Activated CD4-positive, alpha-beta T cell treated with anti-CD3 and anti-CD28 coated beads for 36 hours (primary cell): ENCODE results near the gene GP1BA. TPM values are rescaled to one million over a fixed set of nuclear protein-coding genes. Genes with fewer than 3 reads are reported as not detected.
"Not testable (repeated sequence)": the region's sequence is repeated elsewhere in the genome, so short reads cannot be mapped to it uniquely, and the experiment has no call there.

Source experiments
- ATAC-seq: fragments of 200-7000 bp; cut with Tn5 transposase; one replicate; pipeline ENCODE4 v1.10.0; 2021; ENCODE audit warnings: mild to moderate bottlenecking, moderate library complexity
- CTCF ChIA-PET: fragments of 350-600 bp; sonication (Branson Sonifier 250); formaldehyde crosslinking; loops from one replicate; lab custom pipeline; 2021; ENCODE audit warnings: antibody characterized with exemption; lab: Charles Lee
- POLR2A ChIA-PET: fragments of 350-600 bp; sonication (Branson Sonifier 250); formaldehyde crosslinking; loops from one replicate; lab custom pipeline; 2021; ENCODE audit warnings: antibody characterized with exemption, inconsistent platforms; lab: Charles Lee
- DNase-seq: peaks from one replicate; pipeline ENCODE4 v3.0.0-alpha.2; 2020
- H3K27ac Mint-ChIP-seq: one replicate; pipeline ENCODE4 v1.8.0; 2021; ENCODE audit warnings: mixed read lengths
- H3K27me3 Mint-ChIP-seq: one replicate; pipeline ENCODE4 v1.8.0; 2021; ENCODE audit warnings: mixed read lengths
- H3K36me3 Mint-ChIP-seq: one replicate; pipeline ENCODE4 v1.8.0; 2021; ENCODE audit warnings: low read depth, mixed read lengths
- H3K4me1 Mint-ChIP-seq: one replicate; pipeline ENCODE4 v1.8.0; 2021; ENCODE audit warnings: mixed read lengths
- H3K4me3 Mint-ChIP-seq: one replicate; pipeline ENCODE4 v1.8.0; 2021; ENCODE audit warnings: mild to moderate bottlenecking, moderate library complexity, mixed read lengths
- H3K9me3 Mint-ChIP-seq: one replicate; pipeline ENCODE4 v1.8.0; 2021; ENCODE audit warnings: low read depth, mixed read lengths
- intact Hi-C, 2 experiments: fragments of 100-400 bp; cut with DNase I in 1 of 2; cut with micrococcal nuclease in 1 of 2; formaldehyde crosslinking; loops; one replicate each; pipeline versions ENCODE4 v1.14.2 to v1.15.1; 2022 to 2024; cut with DNase I, micrococcal nuclease
- total RNA-seq, 2 experiments: library from RNA; stranded (reverse); gene quantifications; one replicate each; pipeline ENCODE4 v1.2.3, GENCODE V29; 2021

GP1BA gene
- total RNA-seq, 2 experiments from 2014 or later: not detected

DNA sequence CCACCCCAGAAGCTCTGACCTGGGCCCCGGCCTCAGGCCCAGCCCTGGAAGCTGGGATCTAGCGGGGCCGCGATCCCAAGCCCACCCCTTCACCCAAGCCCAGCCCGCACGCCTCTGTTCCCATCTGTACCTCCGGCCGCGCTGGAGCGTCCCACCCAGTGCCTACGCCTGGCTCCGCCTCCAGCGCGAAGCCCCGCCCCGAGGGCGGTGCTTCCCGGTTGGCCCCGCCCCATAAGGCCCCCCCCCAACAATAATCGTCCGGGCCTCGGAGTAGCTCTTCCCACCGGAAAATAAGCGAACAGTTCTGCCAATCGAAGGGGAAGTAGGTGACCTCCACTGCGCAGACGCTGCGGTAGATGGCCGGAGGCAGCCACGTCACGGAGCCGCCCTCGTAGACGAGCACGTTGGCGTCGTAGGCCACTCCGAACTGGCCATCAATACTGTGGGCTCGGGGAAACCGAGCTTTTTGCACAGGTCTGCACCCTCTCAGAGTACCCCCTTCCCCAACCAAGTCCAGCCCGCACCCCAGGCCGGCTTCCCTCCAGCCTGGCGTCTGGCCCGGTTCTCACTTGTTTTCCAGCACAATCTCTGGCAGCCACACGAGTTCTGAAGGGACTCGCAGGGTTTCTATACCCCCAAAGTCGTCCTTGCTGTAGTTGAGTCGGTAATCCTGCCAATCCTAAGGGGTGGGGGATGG, 30.3 kb upstream of the GP1BA start:
- intact Hi-C loops: loop anchor here (2.0 to 5.0 kb wide), 4 partner anchors 65 to 536 kb away; partner anchors contain the start of genes C1QBP (in 1 of the 2), GLTPD2 (in 1 of the 2), SPAG7 (in 1 of the 2) and VMO1 (in 1 of the 2)
- ChIA-PET CTCF (interaction anchor here (0.7 to 1.2 kb wide), 4 partner anchors 65 to 165 kb away, joined by 3 read pairs; no protein-coding TSS in a partner anchor), POLR2A (no interaction called here)
- Mint-ChIP-seq H3K9me3 (no peaks in the 10 kb centered on the region), H3K4me3 (peak overlapping the region; percentile 90), H3K27ac (no peak overlapping the region), H3K36me3 (peaks cover 5% of the 10 kb centered on the region), H3K27me3 (no peaks in the 10 kb centered on the region), H3K4me1 (peaks cover 26% of the 10 kb centered on the region)
- ATAC-seq: no peak
- peak; percentile 42 for DNase-seq

DNA sequence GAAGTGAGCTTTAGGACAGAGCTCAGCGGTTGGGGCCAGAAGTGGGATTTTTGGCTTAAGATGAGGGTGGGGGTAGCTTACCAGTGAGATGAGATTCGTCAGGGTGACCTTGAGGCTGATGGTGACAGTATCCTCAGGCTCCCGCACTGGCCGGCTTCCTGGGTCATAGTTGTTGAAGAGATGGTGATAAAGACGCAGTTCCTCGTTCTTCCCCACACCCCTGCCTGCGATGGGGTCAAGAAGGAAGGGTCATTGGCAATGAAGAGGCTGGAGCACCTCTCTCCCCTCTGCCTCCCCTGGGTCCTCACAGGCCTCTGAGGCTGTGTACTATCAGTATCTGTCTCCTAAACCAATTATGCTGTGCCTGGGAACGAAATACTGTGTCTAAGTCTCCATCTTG, 29.5 kb upstream of the GP1BA start:
- ATAC-seq (no peak), DNase-seq (no peak)
- Mint-ChIP-seq H3K9me3 (no peaks in the 10 kb centered on the region), H3K4me3 (no peak overlapping the region), H3K4me1 (peaks cover 26% of the 10 kb centered on the region), H3K27me3 (no peaks in the 10 kb centered on the region), H3K36me3 (no peaks in the 10 kb centered on the region), H3K27ac (no peak overlapping the region)
- CTCF ChIA-PET: interaction anchor here (0.7 to 1.7 kb wide), 9 partner anchors 12 to 335 kb away, joined by 3 to 5 read pairs (median 3); partner anchors contain the start of genes RNF167 and SLC25A11
- POLR2A ChIA-PET: no interaction called here
- intact Hi-C loops: loop anchor here (2.0 to 5.0 kb wide), 4 partner anchors 64 to 535 kb away; partner anchors contain the start of genes C1QBP (in 1 of the 2), GLTPD2 (in 1 of the 2), SPAG7 (in 1 of the 2) and VMO1 (in 1 of the 2)

DNA sequence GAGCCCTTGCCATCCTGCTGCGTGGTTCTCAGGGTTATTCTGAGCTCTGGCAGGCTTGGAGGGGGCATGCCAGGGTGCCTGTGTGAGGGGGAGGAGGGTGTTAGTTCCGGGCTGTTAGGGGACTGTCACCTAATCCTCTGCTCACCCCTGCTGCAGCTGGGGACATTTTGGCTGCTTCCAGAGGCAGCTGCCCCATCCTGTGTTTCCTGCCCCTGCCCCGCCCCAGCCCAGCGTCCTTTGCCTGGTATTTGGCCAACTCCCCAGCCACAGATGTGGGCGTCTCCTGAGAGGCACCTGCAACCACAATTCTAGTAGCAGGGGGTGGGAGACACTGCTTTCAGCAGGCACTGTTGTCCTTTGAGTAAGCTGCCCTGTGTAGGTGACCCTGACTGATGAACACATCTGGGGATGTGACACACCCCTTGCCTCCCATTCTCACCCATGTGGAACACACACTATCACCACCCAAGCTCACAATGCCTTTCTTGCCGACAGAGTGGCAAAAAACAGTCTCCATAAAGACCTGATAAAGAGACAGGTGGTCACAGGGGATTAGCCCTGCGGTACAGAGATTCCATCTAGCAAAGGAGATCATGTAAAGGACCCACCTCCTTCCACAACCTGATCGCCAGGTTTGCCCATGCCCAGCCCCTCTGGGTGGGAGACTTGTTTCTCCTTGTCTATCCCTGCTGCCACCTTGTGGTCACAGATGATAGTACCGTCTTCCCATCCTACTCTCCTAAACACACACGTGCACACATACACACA, 28.8 kb upstream of the GP1BA start, which contains the start of gene CHRNE:
Gene CHRNE, minus strand, starts transcription at position 48 of the 768 bp plus-strand sequence. Its CDS starts 35 bp downstream, at position 13.
- DNase-seq: peak; percentile 89
- CTCF ChIA-PET: interaction anchor here (0.6 to 1.7 kb wide), 18 partner anchors 13 to 710 kb away, joined by 3 to 7 read pairs (median 3); partner anchors contain the start of genes RNF167 and SLC25A11
- peak within 1 kb of the TSS; percentile 65 for H3K4me3 Mint-ChIP-seq

DNA sequence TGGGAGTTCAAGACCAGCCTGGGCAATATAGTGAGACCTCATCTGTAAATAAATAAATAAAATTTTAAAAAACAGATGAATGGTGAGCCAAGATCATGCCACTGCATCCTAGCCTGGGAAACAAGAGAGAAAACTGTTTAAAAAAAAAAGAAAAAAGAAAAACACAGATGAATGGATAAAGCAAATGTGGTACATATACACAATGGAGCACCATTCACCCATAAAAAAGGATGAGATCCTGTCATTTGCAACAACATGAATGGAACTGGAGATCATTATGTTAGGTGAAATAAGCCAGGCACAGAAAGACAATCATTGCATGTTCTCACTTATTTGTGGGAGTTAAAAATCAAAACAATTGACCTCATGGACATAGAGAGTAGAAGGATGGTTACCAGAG, 25.4 kb upstream of the GP1BA start:
- H3K36me3 Mint-ChIP-seq, POLR2A ChIA-PET, H3K9me3 Mint-ChIP-seq, H3K4me3 Mint-ChIP-seq, ATAC-seq, CTCF ChIA-PET, DNase-seq, H3K27me3 Mint-ChIP-seq, H3K27ac Mint-ChIP-seq: not testable (repeated sequence)
- intact Hi-C loops: loop anchor here in 1 of 2 experiments (5.0 kb wide), 2 partner anchors 36 to 156 kb away; partner anchors contain the start of genes RNF167 and SLC25A11
- H3K4me1 Mint-ChIP-seq: peaks cover 17% of the 10 kb centered on the region

More for the DNA sequence above, 28.8 kb upstream of the GP1BA start, which contains the start of gene CHRNE:
- Mint-ChIP-seq H3K9me3 (no peaks in the 10 kb centered on the region), H3K27ac (peak within 1 kb of the TSS; percentile 72), H3K36me3 (no peaks in the 10 kb centered on the region), H3K4me1 (peaks cover 26% of the 10 kb centered on the region), H3K27me3 (no peaks in the 10 kb centered on the region)
- POLR2A ChIA-PET: interaction anchor here (0.7 kb wide), 1 partner anchor 155 kb away, joined by 3 read pairs; no protein-coding TSS in a partner anchor
- peak; percentile 44 for ATAC-seq
- intact Hi-C loops: loop anchor here (1.0 to 5.0 kb wide), 6 partner anchors 37 to 534 kb away; partner anchors contain the start of genes SPAG7 (in 2 of the 2), C1QBP (in 1 of the 2), GLTPD2 (in 1 of the 2) and RNF167 (in 1 of the 2)

DNA sequence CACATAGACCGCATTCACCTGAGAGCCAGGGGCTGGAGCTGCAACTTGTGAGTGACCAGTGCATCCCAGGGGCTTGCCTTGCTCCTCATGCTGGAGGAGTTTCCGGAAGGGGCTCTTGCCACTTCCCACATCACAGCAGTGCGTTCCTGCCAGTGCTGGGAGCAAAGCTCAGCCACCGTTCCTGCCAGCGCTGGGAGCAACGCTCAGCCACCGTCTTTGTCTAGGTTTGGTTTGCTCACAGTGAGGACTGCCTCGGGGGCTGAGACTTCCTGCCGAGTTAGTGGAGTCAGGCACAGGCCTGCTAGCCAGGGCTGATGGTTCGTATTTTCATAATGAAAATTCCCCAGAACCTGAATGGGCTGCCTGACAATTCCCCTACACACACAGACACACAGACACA, 23.8 kb upstream of the GP1BA start:
- ChIA-PET POLR2A (interaction anchor here (0.6 kb wide), 1 partner anchor 405 kb away, joined by 4 read pairs; no protein-coding TSS in a partner anchor), CTCF (interaction anchor here (0.6 to 2.0 kb wide), 12 partner anchors 8 to 205 kb away, joined by 3 to 10 read pairs (median 4); partner anchors contain the start of genes C17orf107, ENO3, RNF167 and SLC25A11)
- no peaks in the 10 kb centered on the region for H3K36me3 Mint-ChIP-seq
- DNase-seq (peak; percentile 38), ATAC-seq (peak; percentile 27)
- H3K27ac Mint-ChIP-seq: no peak overlapping the region
- peaks cover 4% of the 10 kb centered on the region for H3K4me1 Mint-ChIP-seq
- intact Hi-C loops: loop anchor here in 1 of 2 experiments (5.0 kb wide), 2 partner anchors 34 to 154 kb away; partner anchors contain the start of genes RNF167 and SLC25A11
- peaks cover 3% of the 10 kb centered on the region for H3K27me3 Mint-ChIP-seq
- no peak overlapping the region for H3K4me3 Mint-ChIP-seq
- H3K9me3 Mint-ChIP-seq: no peaks in the 10 kb centered on the region

DNA sequence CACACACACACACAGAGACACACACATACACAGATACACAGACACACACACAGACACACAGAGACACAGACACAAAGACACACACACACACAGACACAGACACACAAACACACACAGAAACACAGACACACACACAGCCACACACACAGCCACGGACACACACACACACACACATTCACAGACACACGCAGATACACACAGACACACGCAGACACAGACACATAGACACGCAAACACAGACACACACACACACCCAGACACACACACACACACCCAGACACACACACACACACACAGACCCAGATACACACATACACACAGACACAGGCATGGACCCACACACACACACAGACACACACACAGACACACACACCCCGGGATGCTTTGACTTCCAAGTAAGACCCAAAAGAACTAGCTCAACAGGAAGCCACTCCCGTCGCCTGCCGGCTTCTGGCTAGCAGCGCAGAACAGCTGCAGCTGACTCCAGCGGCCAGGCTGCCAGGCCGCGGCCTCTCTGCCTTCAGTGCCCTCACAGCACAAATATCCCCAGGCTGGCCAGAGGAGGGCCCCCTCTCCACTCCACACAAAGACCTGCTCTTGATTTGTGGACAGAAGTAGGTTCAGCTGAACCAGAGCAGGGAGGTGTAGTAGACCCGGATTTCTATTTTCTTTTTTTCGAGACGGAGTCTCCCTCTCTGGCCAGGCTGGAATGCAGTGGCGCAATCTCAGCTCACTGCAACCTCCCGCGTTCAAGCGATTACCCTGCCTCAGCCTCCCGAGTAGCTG, 23.2 kb upstream of the GP1BA start:
- DNase-seq (peak; percentile 86), ATAC-seq (peak; percentile 97)
- intact Hi-C loops: loop anchor here (1.0 to 5.0 kb wide), 7 partner anchors 25 to 153 kb away; partner anchors contain the start of genes CAMTA2 (in 1 of the 2), INCA1 (in 1 of the 2), KIF1C (in 1 of the 2) and RNF167 (in 1 of the 2)
- no peaks in the 10 kb centered on the region for H3K9me3 Mint-ChIP-seq
- POLR2A ChIA-PET: interaction anchor here (0.5 to 0.6 kb wide), 3 partner anchors 83 to 406 kb away, joined by 3 to 4 read pairs (median 3); no protein-coding TSS in a partner anchor
- H3K4me1 Mint-ChIP-seq: no peaks in the 10 kb centered on the region
- peaks cover 3% of the 10 kb centered on the region for H3K27me3 Mint-ChIP-seq
- CTCF ChIA-PET: interaction anchor here (0.6 to 2.0 kb wide), 24 partner anchors 9 to 342 kb away, joined by 3 to 10 read pairs (median 3); partner anchors contain the start of genes C17orf107, ENO3, RNF167 and SLC25A11
- H3K36me3 Mint-ChIP-seq: no peaks in the 10 kb centered on the region
- no peak overlapping the region for H3K27ac Mint-ChIP-seq
- no peak overlapping the region for H3K4me3 Mint-ChIP-seq

DNA sequence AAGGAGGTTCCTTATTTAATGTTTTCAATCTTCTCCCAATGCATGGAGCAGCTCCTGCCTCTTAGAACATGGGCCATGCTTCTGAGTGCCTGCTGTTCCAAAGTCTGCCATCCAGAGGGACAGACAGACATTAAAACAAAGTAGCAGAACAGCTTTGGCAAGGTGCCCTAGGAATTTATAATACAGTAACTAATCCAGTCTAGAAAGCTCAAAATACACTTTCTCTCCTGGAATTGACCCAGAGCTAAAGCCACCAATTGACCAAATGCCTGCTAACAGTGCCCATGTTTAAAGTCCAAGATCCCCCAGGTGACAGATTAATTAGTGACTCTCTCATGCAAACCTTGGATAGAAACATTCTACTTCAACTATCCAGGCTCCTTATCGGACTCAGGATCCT, 18.1 kb upstream of the GP1BA start:
- H3K27me3 Mint-ChIP-seq: peaks cover 3% of the 10 kb centered on the region
- POLR2A ChIA-PET: no interaction called here
- no peaks in the 10 kb centered on the region for H3K36me3 Mint-ChIP-seq
- no peak overlapping the region for H3K27ac Mint-ChIP-seq
- CTCF ChIA-PET: no interaction called here
- intact Hi-C loops: no loop called here
- H3K4me3 Mint-ChIP-seq: no peak overlapping the region
- H3K4me1 Mint-ChIP-seq: no peaks in the 10 kb centered on the region
- ATAC-seq (no peak), DNase-seq (no peak)
- no peaks in the 10 kb centered on the region for H3K9me3 Mint-ChIP-seq

DNA sequence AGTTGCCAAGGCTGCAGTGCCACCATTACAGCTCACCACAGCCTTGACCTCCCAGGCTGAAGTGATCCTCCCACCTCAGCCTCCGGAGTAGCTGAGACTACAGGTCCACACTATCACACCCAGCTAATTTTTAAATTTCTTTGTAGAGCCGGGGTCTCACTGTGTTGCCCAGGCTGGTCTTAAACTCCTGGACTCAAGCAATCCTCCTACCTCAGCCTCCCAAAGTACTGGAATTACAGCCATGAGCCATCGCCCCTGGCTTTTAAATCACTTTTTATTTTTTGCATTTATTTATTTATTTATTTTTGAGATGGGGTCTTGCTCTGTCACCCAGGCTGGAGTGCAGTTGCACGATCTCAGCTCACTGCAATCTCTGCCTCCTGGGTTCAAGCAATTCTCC, 17.5 kb upstream of the GP1BA start:
- DNase-seq, H3K4me1 Mint-ChIP-seq, CTCF ChIA-PET, intact Hi-C loops, ATAC-seq, H3K27ac Mint-ChIP-seq, POLR2A ChIA-PET, H3K36me3 Mint-ChIP-seq, H3K9me3 Mint-ChIP-seq, H3K4me3 Mint-ChIP-seq, H3K27me3 Mint-ChIP-seq: not testable (repeated sequence)

DNA sequence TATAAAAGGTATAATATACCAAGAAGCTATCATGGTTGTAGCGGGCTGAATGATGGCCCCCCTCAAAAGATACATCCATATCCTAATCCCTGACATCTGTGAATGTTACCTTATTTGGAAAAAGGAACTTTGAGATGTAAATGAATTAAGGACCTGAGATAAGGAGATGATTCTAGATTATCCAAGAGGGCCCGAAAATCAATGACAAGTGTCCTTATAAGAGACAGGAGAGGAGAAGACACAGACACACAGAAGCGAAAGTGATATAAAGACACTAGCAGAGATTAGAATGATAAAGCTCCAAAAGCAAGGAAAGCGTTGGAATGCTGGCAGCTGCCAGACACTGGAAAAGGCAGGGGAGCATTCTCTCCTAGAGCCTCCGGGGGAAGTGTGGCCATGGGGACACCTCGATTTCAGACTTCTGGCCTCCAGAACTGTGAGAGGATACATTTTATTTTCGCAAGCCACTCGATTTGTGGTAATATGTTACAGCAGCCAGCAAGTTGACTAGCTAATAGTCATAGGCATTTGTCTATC, 12.5 kb upstream of the GP1BA start:
- no peaks in the 10 kb centered on the region for H3K4me1 Mint-ChIP-seq
- no peaks in the 10 kb centered on the region for H3K36me3 Mint-ChIP-seq
- ATAC-seq: no peak
- ChIA-PET CTCF (interaction anchor here (0.7 to 0.8 kb wide), 3 partner anchors 10 to 112 kb away, joined by 3 read pairs; no protein-coding TSS in a partner anchor), POLR2A (no interaction called here)
- no peaks in the 10 kb centered on the region for H3K27me3 Mint-ChIP-seq
- no peak overlapping the region for H3K27ac Mint-ChIP-seq
- no peaks in the 10 kb centered on the region for H3K9me3 Mint-ChIP-seq
- intact Hi-C loops: no loop called here
- no peak for DNase-seq
- H3K4me3 Mint-ChIP-seq: no peak overlapping the region
